ENCODE results near the gene USP54.
"Not testable (repeated sequence)": the region's sequence is repeated elsewhere in the genome, so short reads cannot be mapped to it uniquely, and the experiment has no call there.

The USP54 gene

DNA sequence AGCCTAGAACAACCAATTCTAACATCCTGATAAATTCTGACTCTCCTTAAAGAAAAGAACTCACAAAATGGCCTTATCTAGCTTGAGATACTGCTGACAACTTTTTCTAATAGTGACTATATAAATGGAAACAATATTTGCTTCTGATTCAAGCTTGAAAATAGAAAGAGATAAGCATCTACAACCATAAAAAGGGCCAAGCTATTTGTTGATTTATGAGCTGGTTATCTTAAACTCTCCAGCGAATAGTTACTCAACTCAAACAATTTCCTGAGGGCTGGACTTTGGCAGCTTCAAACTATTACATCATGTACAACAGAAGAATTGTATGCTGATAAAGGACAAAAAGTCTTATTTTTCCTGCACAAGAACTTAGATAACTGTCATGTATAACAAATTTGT lies 4.6 kb downstream of the USP54 start:
- DNase-seq, result peak; percentile 37

DNA sequence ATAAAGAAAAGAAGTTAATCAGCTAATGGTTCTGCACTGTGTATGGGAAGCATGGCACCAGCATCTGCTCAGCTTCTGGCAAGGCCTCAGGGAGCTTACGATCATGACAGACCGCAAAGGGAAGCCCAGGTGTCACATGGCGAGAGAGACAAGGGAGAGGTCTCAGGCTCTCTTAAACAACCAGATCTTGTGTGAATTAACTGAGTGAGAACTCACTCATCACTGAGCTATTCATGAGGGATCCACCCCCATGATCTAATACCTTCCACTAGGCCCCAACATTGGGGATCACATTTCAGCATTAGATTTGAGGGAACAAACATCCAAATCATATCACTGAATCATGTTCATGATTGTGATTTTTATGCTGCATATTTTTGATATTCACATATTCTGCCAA lies 5.8 kb downstream of the USP54 start:
- no peak for DNase-seq

DNA sequence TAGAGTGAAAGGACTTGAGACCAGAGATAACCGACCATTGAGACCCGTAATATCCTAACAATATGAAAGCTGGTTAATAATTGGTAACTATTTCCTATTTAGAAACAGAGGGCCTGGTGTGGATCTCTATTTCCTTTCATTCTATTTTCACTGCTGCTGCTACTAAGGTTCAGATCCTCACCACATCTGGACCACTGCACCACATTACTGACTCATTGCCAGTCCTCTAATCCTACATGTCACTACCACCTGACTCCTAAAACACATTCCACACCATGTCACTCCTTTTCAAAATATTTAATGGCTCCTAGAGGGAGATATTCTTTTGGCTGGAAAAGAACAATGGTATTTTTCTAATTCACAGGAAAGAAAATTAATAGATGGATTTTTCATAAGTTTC lies 6.4 kb downstream of the USP54 start:
- DNase-seq, result no peak

DNA sequence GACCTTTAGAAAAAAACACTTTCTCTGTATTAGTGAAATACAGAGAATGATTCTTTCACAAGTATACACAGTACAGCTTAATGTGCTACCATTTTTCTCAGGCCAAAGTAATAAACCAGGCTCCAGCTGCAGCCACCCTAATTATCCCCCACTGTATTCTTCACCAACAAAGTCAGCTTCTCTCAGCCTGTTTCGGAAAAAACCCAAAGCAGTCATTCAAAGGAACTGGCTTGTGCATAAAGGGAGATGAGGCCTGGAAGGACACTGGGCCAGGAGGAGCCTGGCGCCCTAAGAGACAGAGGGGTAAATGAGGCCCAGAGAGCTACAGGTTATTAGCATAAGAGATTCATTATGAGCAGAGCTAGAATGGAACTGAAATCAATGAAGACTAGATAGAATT lies 9.2 kb downstream of the USP54 start:
- DNase-seq, result peak; percentile 74

DNA sequence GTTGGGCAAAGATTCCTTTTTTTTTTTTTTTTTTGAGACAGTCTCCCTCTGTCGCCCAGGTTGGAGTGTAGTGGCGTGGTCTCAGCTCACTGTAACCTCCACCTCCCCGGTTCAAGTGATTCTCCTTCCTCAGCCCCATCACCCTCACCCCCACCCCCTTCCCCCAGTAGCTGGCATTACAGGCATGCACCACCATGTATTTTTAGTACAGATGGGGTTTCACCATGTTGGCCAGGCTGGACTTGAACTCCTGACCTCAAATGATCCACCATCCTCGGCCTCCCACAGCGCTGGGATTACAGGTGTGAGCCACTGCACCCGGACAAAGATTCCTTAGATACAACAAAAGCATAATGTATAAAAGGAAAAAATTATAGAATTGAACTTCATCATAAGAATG lies 12.2 kb downstream of the USP54 start:
- not testable (repeated sequence) for DNase-seq

DNA sequence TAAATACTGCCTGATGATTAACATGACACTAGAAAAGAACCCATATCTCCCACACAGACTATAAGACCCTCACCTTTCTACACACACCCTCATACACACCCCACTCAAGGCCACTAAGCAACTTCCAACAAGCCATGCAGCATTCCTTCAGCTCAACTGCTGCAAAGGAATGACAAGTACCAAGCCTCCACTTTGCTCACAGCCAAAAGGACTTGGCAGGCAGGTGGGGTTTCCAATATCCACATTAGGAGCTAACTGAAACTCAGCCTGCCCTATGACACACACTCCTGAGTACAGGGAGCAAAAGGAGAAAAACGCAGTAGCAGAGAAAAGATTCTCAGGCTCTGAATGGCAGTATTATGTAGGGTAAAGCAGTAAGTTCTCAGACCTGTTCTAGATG lies 13.4 kb downstream of the USP54 start:
- DNase-seq, result peak; percentile 57

DNA sequence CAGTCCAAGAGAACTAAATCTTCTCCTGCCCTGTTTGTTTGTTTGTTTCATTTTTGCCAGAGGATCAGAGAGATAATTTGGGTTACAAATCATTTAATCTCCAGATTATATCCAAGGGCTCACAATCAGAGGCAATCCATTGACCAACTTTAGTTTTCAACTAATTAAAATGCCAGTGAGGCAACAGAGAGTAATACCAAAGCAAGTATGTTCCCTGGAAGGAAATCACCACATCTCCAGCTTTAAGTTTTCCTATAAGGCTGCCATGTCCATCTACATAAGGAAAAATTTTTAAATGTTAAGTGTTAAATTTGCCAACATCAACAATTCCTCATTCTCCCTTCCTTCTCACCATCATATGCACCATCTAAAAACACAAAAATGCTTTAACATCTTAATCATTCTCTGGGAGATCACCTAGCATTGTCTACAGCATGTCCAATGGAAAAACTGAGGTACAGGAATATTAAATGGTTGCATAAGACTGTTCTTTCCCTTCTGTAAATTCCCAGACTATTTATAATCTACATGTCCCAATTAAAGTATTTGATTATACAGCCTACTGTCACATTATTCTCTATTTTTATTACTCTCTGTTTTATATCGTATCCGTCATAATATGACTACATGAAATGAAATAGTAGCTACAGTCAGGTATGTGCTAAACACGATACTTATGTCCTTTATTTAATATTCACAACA lies 14.1 kb downstream of the USP54 start:
- DNase-seq, result no peak

DNA sequence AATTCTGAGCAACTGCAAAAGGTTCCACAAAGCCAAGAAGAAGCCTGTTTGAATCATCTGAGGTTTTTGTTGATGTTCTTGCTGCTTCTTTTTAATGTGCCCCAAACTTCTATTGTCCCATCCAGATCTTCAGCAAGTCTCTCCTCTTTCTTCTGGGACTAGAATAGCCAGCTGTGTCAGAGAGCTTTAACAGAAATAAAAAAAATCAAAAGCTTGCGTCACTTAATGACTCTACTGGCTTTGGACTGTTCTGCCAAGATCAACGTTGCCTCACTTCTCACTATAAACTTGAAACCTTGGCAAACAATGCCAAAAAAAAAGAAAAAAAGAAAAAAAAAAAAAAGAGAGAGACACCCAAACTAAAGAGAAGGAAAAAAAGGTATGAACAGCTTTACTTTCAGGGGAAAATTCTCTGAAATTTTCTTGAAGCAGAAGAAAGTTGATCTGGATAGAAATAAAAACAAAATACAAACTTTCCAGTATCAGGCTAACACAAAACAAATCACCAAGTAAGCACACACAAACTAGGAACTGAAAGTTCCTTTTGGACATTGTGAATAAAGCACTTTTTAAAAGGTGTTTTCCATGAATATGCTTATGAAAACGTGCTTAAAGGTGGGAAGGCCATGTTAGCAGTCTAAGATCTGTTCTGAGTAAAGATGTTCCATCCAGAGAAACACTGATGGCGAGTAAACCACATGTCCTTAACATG lies 14.8 kb downstream of the USP54 start:
- peak; percentile 53 for DNase-seq

DNA sequence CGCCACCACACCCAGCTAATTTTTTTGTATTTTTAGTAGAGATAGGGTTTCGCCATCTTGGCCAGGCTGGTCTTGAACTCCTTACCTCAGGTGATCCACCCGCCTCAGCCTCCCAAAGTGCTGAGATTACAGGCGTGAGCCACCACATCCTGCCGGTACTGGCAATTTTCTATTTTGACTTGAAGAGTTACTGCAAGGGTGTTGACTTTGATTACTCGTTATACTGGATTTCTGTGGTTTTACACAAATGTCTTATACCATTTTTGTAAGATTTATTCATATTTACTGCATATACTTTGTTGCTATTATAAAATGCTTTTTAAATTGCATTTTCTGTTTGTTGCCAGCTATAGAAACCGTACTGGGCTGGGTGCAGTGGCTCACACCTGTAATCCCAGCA lies 24.1 kb downstream of the USP54 start:
- not testable (repeated sequence) for DNase-seq

DNA sequence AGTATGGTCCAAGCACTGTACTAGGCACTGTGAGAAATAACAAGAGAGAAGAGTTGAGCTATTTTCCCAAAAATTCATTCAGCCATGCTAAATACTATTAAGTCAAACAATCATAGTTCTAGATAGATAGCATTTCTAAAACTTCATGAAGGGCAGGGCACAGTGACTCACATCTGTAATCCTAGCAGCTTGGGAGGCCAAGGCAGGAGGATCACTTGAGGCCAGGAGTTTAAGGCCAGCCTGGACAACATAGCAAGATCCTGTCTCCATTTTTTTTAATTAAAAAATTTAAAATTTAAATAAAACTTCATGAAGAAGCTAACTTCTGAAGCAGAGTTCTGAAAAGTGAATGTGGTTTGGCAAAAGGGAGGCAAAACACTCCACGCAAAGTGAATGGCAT lies 29.9 kb downstream of the USP54 start:
- DNase-seq, result no peak

DNA sequence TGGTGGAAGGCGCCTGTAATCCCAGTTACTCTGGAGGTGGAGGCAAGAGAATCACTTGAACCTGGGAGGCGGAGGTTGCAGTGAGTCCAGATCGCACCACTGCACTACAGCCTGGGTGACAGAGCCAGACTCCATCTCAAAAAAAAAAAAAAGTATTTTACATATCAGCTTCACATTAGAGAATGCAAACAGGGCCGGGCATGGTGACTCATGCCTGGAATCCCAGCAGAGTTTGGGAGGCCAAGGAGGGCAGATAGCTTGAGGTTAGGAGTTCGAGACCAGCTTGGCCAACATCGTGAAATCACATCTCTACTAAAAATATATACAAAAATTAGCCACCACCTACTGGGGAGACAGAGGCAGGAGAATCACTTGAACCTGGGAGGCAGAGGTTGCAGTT lies 31.6 kb downstream of the USP54 start:
- DNase-seq, result no peak

DNA sequence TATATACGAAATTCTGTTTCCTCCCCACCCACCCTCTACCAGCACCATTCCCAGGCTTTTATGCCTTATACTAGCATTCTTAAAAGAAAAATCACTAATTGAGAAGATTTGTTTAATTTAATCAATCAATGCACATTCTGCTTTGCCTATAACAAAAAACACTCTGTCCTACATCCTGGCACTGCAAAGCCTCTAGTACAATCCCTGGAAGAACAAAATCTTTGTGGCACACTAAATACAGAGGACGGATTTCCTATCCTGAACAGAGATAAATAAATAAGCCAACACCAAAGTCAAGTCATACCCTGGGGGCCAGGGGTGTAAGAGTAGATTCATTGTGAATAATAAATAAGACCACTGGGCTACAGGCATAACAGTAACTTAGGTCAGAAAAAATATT lies 34.3 kb downstream of the USP54 start:
- DNase-seq, result peak; percentile 17

DNA sequence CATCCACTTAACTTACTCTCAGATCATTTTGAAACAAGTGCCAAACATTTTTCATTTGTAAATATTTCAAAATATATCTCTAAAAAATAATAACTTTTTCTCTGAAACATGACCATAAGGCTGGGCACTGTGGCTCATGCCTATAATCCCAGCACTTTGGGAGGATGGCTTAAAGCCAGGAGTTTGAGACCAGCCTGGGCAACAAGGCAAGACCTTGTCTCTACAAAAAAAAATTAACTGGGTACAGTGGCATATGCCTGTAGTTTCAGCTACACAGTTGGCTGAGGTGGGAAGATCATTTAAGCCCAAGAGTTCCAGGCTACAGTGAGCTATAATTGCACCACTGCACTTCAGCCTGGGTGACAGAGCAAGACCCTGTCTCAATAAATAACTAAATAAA lies 36.4 kb downstream of the USP54 start:
- DNase-seq, result no peak

DNA sequence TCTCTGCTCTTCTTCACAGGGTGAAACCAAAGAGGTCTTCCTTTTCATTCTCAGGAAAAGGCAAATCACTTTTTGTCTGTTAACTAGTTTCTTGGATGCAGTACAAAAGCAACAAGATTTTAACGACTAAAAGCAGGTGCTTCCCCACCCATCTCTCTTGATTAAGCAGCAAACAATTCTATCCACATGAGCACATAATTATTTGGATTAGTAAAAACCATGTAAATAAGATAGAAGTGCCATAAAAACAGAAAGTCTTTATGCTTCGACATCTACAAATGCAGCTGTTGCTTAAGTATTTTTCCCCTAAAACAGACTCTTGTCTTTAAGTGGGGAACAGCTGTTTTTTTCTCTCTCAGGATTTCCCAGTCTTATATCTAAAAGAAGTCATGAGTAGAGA lies 37.4 kb downstream of the USP54 start:
- peak; percentile 52 for DNase-seq

DNA sequence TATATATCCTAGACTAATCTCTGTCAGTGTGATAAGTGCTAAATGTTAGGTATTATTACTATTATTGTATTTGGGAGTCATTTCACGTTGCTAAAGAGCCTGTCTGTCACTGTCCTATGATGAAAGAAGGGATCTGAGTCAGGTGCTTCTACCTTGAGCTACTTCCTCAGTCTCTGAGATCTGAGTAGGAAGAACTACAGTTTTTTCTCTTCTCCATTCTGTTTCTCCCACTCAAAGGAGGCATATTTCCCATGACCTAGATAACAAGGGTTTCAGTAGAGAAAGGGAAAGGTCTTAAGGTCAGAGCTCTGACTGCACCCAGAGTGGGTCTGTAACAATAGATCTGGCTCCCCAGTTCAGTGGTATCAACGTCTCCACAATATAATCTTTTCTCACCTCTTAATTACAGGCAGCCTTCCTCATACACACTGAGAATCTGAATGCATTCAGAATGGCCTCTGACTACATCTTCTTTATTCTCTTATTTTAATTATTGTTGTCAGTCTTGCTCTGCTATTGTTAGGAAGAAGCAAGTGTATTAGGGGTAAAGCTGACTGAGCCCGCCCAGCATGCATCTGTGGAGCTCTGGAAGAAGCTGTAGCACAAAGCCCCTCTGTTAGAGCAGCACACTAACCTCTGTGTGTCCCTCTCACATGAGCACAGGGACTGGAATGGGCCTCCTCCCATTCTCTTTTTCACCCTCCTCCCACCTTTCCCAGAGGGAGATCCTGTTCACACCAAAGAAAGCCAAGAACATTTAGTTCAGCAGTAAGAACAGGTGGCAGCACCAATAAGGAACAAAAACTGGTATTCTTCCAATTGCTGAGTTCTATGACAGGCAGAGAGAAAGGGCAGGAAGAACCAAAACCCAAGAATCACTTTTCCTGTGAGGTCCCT lies 38.1 kb downstream of the USP54 start:
- peak; percentile 89 for DNase-seq

DNA sequence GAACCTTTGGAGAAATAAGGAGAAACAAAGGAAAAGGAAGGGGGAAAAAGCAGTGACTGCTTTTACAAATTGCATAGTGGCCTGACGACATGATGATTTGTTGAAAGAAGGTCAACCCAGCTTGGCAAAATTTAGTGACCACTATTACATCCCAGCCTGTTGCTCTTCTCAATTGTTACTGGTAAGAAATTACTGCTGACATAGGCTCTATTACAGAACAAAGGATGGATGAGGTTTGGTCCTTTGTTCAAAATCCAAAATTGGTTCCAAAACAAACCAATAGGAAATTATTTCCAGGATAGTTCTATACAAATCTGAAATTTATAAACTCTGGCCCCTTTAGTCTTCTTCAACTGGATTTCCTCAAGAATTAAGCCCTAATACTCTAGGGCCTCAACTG lies 39.6 kb downstream of the USP54 start:
- no peak for DNase-seq

DNA sequence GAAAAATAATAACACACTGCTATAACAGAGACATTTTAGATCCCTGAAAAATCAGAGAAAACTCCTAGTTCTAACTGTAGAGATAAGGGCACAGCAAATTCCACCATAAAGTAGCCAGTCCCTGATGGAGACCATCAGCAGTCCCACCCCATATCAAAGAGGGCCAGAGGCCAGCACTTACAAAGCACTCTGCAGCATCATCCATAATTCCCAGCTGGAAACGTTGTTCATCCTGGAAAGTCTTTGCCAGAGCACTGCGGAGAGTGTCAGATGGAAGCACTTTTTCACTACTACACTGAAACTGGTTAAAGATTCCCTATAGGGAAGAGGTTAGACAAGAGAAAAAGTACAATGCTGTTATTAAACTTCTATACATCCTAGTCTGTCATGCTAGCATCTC lies 45.8 kb downstream of the USP54 start:
- DNase-seq, result no peak

DNA sequence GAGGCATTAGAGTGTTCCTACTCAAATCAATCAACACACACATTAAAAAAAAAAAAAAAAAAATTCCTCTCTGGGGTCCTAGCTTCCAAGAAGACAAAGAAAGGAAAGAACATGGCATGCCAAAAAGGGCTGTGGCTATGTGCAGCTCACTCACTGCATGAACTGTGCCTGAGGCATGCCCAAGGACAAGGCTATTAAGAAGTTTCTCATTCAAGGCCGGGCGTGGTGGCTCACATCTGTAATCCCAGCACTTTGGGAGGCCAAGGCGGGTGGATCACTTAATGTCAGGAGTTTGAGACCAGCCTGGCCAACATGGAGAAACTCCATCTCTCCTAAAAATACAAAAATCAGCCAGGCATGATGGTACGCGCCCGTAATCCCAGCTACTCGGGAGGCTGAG lies 53.4 kb downstream of the USP54 start:
- no peak for DNase-seq

DNA sequence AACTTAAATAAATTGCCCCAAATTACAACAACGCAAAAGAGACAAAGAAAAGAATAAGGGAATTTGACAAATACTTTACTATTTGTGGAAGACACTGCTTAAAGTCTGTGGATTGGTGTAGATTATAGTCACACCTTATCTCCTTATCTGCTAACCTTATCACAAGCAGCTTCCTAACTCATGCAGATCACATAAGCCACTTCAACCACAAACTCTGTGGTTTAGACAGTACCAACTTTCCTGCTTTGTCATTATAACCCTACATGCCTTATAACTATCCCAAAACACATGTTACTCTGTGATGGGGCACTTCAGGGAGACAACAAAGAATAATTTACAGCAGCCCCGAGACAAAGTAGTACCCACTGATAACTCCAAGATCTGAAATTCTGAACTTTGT lies 53.9 kb downstream of the USP54 start:
- DNase-seq, result no peak

DNA sequence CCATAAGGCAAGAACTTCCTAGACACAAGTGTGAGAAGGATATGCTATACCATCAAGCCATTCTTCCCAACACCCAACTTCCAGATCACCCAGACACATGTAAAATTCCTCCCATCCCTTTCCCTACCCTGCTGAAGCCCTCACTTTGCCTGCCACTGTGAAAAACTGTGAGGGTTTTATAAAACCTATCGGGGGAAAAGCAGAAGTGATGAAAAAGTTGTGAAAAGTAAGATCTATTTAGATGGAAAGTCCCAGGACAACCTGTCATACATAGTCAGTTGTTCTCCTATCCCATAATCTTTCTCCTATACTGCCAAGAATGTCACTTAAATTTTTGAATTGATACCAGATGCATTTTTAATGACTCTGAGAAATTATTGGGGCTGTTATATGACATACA lies 56.3 kb downstream of the USP54 start:
- no peak for DNase-seq

DNA sequence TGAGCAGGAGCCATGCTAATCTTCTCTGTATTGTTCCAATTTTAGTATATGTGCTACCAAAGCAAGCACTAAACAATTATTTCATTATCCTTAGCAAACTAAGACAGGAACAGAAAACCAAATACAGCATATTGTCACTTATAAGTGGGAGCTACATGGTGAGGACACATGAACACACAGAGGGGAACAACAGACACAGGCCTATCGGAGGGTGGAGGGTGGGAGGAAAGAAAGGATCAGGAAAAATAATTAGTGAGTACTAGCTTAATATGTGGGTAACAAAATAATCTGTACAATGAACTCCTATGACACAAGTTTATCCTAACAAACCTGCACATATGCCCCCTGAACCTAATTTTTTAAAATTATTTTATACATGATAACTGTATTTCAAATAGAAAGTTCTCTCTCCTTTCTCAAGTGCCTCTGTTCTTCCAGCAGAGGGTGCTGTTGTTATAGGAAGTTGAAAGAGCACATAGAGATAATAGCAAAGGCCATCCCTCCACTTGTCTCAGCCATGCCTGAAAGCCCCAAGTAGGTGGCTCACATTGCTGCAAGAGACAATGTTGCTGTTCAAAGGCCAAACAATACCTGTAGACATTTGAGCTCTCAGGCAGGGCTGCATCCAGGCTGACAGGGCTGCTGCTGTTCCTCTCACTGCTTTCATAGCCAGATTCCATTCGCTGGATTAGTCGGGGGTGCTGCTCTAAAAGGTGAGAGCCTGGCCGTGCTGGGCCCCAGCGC lies 61.9 kb downstream of the USP54 start:
- DNase-seq, result peak; percentile 82

DNA sequence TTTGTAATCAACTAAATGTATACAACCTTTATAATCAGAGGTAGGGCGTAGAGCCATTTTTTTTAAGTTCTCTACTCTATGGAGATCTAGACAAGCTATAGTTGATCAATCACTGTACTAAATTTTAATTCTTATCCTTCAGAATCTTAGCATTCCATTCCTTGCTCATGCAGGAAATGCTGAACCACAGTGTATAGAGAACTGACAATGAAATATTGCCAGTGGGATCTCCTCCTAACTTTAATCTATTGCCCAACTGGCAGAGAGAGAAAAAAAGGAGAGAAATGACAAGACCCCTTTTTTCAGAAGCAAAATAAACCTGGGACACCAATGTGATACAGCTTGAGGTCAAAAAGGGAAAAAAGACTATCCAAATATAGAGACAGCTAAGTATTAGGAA lies 68.9 kb downstream of the USP54 start:
- no peak for DNase-seq

DNA sequence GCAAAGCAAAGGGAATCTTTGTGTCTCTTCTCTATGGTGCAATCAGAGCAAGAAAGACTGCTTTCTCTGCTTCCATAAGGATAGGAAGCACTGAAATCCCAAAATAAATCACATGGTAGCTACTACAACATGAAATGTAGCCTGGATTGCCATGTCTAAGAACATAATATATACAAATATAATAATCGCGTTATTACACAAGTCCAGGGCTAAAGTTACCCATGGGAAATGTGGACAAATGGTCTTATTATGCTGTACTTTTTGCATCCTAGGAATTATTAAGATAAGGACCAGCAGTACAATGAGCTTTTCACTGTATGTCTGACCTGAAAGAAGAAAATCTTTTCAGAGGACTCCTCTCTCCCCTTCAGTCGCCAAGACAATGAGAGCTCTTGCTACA lies 71.8 kb downstream of the USP54 start:
- DNase-seq, result no peak

Data from midbrain (tissue), 1 donor.